Measurements from ENCODE around the gene DLGAP4.
"Not testable (repeated sequence)": the region's sequence is repeated elsewhere in the genome, so short reads cannot be mapped to it uniquely, and the experiment has no call there.

The DLGAP4 gene

DNA sequence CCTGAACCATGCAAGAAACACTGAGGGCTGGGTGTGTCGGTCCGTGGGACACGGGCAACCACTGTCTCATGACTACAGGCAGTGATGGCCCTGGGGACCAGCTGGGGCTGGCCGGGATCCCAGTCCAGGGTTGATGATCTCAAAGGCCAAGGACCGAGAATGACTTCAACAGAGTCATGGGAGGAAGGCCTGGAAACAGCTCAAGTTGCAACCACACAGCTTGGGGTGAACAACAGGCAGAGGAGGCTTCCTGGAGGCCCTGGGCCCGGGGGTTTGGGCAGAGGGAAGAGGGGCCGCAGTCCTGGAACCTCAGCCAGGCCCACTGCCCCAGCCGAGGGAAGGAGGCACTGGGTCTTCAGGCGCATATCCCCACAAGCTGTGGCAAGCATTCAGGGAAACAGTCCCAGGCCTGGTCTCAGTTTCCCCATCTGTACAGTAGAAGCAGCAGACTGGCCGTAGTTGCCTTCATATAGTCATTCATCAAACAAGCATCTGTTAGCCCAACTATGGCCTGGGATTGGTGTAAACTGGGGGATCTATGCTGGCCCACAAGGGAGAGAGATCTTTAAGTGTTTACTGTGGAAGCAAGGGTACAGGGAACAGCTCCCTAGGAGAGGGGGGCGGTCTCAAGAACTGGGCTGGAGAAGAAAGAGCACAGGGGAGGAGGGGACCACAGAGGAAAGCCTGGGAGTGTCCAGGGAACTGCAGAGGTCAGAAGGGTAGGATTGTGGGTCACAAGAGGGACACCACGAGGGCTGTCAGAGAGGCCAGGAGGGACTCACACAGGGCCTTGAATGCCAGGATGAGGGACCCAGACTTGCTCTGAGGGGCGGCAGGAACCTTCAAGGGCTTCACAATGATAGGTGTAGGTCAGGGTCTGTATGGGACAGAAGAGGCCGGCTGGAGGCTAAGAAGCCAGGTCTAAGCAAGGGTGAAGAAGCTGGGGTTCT is 237.3 kb downstream of the DLGAP4 start:
- no peak for DNase-seq

DNA sequence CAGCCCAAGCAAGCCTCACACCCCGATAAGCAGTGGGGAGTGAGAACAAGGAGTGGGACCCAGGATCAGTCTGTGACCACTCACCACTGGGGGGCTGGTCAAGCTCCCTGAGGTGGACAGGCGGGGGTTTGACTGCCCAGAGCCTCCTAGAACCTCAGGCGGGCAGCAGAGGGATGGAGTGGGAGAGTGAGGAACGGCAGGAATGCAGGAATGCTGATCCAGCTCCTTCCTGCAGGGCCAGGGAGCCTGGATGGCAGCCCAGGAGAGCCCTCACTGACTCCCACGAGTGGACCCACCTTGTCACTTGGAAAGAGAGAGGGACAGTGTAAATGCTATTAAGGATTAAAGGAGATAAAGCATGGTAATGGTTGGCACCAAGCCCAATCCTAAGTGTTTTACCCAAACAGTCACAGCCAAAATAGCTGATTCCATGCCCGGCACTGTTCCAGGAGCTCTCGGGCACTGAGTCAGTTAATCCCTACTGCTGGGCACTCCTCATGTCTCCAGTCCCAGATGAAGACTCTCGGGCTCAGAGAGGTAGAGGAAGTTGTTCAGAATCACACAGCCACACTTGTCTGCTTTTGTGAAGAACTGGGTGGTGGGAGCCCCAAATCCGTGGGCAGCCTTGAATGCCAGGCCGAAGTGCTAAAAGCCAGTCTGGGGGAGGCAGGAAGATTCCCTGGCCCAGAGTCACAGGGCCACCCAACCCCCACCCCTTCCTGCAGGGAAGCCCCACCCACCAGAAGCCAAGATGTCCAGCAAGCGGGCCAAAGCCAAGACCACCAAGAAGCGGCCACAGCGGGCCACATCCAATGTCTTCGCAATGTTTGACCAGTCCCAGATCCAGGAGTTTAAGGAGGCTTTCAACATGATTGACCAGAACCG is 238.2 kb downstream of the DLGAP4 start:
- peak; percentile 8 for DNase-seq

DNA sequence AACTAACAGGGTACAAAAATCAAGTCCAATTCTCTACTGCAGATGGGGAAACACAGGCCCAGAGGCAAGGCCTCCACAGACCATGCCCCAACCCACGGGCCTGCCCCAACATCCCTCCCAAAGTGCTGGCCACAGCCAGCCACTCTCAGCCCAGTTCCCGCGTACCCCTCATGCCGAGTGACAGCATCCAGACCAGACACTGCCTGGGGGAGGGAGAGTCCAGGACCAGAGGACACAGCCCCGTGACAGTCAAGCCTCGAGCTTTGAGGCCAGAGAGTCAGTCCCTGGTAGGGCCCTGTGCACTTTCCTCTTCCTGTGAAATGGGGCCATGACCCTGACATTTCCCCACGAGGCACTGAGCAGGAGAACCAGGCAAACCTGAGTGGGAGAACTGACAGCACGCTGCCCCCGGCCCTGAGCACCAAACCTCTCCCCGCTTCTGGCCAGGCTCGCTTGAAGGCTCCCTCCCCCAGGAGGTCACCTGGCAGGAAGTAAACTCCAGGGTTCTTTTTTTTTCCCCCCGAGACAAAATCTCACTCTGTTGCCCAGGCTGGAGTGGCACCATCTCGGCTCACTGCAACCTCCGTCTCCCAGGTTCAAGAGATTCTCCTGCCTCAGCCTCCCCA is 240.1 kb downstream of the DLGAP4 start:
- DNase-seq = no peak

DNA sequence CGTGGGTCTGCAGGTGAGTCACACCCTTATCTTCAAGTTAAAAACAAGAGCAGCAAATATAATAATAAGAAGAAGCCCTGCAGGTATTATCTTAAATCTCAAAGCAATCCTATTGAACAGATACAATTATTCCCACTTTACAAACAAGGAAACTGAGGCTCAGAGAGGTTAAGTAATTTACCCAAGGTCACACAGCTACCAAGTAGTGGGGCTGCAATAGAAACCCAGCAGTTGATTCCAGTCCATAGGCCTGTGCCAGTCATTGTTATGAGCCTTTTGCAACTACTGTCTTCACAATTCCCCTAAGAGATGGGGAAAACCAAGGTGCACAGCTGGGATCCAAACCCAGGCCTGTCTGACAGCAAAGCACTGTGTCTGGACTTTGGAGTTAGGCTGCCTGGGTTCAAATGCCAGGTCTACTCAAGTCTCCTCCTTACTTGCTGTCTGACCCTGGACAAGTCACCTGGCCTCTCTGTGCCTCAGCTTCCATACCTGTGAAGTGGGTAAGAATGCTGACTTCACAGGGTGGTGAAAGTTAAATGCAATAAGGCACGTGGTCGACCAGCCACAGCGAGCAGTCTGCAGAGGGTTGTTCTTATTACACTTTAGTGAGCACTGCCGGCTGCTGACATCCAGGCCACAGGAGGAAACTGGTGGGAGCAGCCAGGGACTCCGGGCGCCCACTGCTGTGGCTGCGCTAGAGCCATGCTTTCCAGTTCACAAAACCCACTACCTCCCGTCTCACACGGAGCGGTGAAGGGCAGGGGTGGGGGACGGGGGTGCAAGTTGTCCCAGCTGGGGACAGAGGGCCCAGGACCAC is 241.3 kb downstream of the DLGAP4 start:
- DNase-seq = no peak

DNA sequence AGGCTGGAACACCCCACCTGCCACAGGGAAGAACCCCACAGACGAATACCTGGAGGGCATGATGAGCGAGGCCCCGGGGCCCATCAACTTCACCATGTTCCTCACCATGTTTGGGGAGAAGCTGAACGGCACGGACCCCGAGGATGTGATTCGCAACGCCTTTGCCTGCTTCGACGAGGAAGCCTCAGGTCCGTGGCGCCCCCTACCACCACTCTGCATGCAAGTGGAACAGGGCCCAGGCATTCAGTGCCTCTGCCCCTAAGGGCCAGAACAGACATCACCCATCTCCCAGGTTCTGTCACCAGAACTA is 241.8 kb downstream of the DLGAP4 start:
- no peak for DNase-seq

DNA sequence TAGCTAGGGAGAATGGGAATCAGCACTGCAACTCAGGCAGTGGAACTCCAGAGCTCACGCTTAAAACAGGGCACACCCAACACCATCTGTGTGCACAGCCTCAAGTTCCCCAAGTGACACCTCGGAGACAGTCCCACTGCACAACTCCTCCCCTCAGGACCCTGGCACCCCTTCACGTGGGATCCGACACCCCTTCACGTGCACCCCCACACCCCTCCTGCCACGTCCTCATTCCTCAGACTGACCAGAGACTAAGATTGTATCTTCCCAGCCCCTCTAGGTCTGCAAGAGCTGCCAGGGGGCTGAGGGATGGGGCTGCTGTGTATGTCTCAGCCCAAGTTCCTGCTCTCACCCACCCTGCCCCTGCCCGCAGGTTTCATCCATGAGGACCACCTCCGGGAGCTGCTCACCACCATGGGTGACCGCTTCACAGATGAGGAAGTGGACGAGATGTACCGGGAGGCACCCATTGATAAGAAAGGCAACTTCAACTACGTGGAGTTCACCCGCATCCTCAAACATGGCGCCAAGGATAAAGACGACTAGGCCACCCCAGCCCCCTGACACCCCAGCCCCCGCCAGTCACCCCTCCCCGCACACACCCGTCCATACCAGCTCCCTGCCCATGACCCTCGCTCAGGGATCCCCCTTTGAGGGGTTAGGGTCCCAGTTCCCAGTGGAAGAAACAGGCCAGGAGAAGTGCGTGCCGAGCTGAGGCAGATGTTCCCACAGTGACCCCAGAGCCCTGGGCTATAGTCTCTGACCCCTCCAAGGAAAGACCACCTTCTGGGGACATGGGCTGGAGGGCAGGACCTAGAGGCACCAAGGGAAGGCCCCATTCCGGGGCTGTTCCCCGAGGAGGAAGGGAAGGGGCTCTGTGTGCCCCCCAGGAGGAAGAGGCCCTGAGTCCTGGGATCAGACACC is 242.8 kb downstream of the DLGAP4 start:
- no peak for DNase-seq

DNA sequence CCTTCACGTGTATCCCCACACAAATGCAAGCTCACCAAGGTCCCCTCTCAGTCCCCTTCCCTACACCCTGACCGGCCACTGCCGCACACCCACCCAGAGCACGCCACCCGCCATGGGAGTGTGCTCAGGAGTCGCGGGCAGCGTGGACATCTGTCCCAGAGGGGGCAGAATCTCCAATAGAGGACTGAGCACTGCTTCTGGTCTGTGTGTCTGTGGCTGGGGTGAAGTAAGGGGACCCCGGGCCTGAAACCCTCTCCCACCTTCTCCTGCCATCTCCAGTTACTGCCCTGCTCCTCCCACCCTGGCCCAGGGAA is 243.4 kb downstream of the DLGAP4 start:
- no peak for DNase-seq

DNA sequence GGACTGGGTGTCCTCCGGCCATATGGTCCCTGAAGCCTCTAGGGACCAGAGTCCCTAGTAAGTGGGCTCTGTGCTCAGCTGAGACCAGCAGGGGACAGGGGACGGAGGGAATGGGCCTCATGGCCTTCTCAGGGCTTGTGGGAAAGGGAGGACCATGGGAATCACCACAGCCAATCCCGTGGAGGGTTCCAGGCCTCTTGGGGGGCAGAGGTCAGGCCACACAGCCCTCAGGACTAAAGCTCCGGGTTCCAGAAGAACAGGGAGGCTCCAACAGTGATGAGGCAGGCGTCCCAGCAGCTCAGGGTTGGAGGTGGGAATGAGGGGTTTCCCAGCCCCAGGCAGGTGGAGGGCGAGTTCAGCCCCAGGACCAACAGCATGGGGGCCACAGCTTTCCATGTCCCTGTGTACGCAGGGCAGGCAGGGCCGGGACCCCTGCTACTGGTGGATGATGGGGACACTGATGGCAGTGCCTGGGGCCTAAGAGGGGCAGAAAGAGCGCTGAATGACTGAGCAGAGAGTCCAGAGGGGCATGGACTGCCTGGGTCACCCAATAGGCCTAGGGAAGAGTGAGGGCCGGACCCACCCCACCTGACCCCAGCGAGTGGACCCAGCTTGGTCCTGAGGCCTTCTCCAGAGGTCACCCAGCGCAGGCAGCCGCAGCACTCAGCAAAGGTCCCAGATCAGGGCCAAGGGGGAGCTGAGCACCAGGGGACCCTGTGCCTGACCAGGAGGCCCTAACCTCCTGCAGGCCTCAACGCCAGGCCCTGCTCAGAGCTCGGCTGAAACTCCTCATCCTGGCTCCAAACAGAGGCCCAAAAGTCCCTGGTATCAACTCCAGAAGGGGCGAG is 244.0 kb downstream of the DLGAP4 start:
- DNase-seq = no peak

DNA sequence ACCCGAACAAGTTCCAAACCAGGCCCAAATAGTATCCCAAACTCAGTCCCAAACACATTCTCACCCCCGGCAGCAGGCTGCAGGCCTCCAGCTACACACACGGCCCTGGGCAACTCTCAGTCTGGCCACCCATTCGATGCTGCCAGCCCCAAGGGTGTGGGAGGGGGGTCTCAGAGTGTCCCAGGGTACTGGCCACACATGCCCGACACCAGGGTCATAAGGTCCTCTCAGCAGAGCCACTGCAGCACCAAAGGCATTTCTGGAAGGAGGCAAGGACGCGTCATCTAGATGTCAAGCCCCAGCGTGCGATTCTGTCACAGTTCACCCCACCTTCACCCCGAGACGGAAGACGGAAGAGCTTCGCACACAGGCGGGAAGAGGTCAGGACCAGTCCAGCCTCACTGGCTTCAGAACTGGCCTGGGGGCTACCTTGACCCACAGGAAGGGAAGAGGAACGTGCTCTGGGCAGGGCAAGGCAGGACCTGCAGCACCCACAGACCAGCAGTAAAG is 244.7 kb downstream of the DLGAP4 start:
- no peak for DNase-seq

DNA sequence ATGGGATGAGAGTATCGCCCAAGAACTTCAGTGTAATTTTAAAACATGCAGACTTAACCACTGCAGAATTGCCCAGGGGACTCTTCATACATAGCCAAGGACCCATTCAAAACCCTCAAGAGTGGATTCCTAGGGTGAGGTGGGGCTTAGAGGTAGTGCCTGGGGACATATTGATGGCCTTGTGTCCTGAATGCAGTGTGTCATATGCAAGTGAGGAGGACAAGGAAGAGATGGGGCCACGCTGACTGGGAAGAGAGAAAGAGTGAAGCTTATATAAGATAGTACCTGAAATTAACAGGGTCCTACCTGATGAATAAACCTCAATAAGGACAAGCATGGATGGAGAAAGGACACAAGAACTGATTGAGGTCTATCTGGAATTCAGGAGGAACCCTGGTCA is 249.1 kb downstream of the DLGAP4 start:
- no peak for DNase-seq

DNA sequence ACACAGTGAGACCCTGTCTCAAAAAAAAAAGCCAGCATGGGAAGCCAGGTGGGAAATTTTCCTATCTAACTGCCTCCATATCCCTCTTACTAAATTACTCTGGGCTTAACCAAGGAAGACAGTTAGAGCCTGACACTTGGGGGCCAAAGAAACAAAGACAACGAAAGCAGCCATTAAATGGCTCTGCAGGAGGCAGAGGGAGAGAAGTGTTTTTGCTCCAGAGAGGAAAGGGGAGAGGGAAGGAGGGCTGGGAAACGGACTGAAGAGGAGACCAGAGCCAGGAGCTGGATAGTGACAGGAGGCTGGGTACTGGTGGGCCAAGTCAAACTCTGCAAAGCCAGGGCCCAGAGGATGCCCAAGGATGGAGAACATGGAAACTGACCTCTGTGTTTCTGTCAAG is 256.6 kb downstream of the DLGAP4 start:
- no peak for DNase-seq

DNA sequence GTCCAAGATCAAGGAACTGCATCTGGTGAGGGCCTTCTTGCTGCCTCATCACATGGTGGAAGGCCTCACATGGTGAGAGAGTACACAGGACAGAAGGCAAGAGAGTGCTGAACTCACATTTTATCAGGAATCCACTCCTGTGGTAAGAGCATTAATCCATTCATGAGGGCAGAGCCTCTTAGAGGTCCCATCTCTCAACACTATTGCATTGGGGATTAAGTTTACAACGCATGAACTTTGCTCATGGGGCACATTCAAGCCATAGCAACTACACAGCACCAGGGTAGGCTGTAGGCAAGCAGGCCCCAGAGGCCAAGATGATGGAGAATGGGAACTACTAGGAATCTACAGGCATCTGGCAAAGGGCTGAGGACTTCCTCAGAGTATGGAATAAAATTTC is 257.2 kb downstream of the DLGAP4 start:
- no peak for DNase-seq

DNA sequence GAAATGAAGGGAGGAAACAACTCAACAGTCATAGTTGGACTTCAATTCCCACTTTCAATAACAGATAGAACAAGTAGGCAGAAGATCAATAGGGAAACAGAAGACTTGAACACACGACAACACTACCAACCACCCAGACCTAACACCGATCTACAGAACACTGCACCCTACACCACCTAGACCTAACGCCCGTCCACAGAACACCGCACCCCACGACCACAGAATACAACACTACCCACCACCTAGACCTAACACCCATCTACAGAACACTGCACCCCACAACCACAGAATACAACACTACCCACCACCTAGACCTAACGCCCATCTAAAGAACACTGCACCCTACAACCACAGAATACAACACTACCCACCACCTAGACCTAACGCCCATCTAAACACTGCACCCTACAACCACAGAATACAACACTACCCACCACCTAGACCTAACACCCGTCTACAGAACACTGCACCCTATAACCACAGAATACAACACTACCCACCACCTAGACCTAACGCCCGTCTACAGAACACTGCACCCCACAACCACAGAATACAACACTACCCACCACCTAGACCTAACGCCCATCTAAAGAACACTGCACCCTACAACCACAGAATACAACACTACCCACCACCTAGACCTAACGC is 258.1 kb downstream of the DLGAP4 start:
- not testable (repeated sequence) for DNase-seq

DNA sequence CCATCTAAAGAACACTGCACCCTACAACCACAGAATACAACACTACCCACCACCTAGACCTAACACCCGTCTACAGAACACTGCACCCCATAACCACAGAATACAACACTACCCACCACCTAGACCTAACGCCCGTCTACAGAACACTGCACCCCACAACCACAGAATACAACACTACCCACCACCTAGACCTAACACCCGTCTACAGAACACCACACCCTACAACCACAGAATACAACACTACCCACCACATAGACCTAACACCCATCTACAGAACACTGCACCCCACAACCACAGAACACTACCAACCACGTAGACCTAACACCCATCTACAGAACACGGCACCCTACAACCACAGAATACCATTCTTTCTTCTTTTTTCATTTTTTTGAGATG is 258.6 kb downstream of the DLGAP4 start:
- DNase-seq = not testable (repeated sequence)

DNA sequence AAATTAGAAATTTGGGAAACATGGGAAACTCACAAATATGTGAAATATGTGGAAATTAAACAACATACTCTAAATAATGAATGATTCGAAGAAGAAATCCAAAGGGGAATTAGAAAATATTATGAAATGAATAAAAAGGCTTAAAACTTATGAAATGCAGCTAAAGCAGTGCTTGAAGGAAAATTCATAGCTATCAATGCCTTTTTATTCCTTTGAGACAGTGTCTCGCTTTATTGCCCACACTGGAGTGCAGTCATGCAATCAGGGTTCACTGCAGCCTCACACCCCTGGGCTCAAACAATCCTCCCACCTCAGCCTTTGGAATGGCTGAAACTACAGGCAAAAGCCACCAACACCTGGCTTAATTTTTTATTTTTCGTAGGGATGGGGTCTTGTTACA is 259.4 kb downstream of the DLGAP4 start:
- DNase-seq = no peak

DNA sequence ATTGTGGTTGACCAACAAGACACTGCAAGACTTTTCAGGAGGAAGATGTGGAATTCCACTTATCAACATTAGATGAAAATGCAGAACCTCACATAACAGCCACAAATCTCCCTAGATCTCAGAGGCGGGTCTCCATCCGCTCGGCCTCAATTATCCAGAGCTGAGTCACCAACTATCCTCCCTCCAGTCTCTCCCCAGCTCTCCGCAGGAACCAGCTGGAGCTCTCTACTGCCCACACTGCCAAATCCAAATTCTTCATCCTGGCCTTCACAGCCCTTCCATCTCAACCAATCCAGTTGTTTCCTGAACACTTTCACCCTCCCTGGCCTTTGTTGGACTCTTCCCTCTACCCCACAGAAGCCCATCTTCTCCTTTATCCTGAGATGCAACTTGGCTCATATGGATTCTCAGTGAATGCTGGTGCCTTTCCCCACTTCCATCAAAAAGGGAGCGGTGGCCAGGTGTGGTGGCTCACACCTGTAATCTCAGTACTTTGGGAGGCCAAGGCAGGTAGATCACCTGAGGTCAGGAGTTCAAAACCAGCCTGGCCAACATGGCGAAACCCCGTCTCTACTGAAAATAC is 263.8 kb downstream of the DLGAP4 start:
- DNase-seq = no peak

DNA sequence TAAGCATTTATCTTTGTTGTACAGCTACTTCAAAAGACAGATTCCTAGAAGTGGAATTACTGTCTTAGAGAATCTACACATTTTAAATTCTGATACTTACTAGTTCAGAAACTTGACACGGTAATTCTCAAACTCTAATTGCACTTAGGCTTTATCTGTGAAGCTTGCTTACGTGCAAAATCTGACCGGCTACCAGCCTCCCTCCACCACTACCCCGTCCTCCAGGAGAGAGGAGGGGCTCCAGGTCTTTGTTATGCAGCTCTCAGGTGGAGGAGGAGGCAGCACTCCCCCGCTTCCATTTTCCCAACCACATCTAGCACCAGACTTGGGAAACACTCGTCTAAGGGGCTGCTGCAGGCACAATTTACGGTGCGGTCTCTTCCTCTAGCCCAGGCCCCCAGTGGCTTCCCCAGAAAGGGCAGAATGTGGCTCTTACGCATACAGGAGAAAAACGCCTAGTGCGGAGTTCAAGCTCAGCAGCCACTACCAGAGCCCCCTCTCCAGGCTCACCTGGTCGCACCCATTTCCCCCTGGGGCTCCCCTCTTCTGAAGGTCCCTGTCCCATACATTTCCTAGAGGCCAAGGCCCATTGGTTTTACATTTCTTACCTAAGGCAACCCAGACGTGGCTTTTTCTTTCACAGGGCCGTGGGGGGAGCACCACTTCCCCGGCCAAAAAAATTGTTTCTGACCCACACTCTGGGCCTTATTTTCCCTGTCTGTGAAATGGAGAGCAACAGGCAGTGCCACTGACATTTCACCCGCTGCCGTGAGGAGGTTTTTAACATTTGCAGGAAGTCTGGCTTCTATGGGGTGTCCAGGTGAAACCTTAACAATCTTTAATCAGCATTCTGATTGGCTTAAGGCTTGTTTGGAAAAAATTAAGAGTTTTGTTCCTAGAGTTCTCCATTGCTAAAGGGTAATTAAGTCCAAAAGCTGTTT is 265.7 kb downstream of the DLGAP4 start:
- no peak for DNase-seq

DNA sequence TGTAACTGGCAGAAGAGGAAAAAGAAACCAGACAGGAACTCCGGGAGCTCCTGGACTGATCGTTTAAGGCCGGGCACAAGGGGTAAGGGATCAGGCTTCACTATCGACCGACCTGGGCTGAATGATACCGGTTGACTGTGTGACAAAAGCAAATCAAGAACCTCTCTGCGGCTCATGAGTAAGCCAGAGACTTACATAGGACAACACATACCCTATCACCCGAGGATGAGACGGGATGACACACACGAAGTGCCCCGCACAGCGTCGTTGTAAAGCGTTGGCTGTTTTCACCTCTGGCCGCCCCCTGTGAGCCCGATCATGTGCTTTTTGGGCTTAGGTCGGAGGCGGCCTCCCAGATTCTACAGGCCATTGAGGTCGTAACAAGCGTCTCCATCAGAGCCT is 266.6 kb downstream of the DLGAP4 start:
- no peak for DNase-seq

Data from NCI-H1092 (cell line).